Measurements from ENCODE around the gene APBB2.

DNA sequence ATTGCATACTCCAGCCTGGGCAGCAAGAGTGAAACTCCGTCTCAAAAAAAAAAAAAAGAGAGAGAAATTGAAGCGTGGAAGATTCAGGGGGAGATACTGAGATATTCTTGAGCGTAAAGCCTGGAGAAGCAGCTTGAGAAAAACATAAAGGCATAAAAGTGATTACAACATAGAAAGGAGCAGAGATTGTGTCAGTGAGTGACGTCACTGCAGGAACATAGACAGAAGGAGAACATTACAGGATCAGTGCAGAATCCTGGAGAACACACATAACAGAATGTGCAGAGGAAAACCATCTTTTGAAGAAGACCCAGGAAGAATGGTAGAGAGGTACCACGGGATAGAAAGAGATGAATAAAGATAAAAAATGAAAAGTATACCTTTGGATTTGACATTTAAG is 147.0 kb downstream of the APBB2 start:
- TF ChIP-seq, protein P1, sequence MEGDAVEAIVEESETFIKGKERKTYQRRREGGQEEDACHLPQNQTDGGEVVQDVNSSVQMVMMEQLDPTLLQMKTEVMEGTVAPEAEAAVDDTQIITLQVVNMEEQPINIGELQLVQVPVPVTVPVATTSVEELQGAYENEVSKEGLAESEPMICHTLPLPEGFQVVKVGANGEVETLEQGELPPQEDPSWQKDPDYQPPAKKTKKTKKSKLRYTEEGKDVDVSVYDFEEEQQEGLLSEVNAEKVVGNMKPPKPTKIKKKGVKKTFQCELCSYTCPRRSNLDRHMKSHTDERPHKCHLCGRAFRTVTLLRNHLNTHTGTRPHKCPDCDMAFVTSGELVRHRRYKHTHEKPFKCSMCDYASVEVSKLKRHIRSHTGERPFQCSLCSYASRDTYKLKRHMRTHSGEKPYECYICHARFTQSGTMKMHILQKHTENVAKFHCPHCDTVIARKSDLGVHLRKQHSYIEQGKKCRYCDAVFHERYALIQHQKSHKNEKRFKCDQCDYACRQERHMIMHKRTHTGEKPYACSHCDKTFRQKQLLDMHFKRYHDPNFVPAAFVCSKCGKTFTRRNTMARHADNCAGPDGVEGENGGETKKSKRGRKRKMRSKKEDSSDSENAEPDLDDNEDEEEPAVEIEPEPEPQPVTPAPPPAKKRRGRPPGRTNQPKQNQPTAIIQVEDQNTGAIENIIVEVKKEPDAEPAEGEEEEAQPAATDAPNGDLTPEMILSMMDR (conservative IDR thresholded peaks at IDR 0.05; ENCODE audit: low read depth, low read length), result no peak
- TF ChIP-seq RFX5 (IDR thresholded peaks at IDR 0.05; ENCODE audit: low read depth, low read length) (no peak), MAFK (IDR thresholded peaks at IDR 0.05; ENCODE audit: low read depth, low read length) (no peak), MXI1 (IDR thresholded peaks at IDR 0.05; ENCODE audit: borderline replicate concordance, low read depth, low read length) (no peak), POLR2A (IDR thresholded peaks at IDR 0.05; ENCODE audit: low read depth, low read length) (no peak), USF2 (IDR thresholded peaks at IDR 0.05; ENCODE audit: low read depth, low read length) (no peak), BHLHE40 (IDR thresholded peaks at IDR 0.05; ENCODE audit: low read depth, low read length) (no peak), MAZ (IDR thresholded peaks at IDR 0.05; ENCODE audit: borderline replicate concordance, low read depth, low read length) (no peak)

All from IMR-90 (cell line).